ENCODE results near the gene KBTBD12. TPM values are rescaled to one million over a fixed set of nuclear protein-coding genes. Genes with fewer than 3 reads are reported as not detected.
"Not testable (repeated sequence)": the region's sequence is repeated elsewhere in the genome, so short reads cannot be mapped to it uniquely, and the experiment has no call there.

KBTBD12 gene
- polyA plus RNA-seq, 1 donor = 25.6 TPM

GRCh38 chr3:127903611-127904375 lies 11.2 kb upstream of the KBTBD12 start:
- DNase-seq (ENCODE audit: low read depth) = no peak

- DNase-seq (ENCODE audit: low read depth) = peak; percentile 51
Observed at GRCh38 chr3:127905556-127905955, 9.5 kb upstream of the KBTBD12 start.

GRCh38 chr3:127906653-127907052 lies 8.4 kb upstream of the KBTBD12 start:
- not testable (repeated sequence) for DNase-seq (ENCODE audit: low read depth)

- no peak for DNase-seq (ENCODE audit: low read depth)
Observed at GRCh38 chr3:127908202-127908601, 6.8 kb upstream of the KBTBD12 start.

GRCh38 chr3:127908951-127909350 lies 6.1 kb upstream of the KBTBD12 start:
- DNase-seq (ENCODE audit: low read depth) = no peak

GRCh38 chr3:127909646-127910045 lies 5.4 kb upstream of the KBTBD12 start:
- DNase-seq (ENCODE audit: low read depth) = no peak

- peak; percentile 83 for DNase-seq (ENCODE audit: low read depth)
Observed at GRCh38 chr3:127911421-127911931, 3.6 kb upstream of the KBTBD12 start.

- not testable (repeated sequence) for DNase-seq (ENCODE audit: low read depth)
Observed at GRCh38 chr3:127913841-127914240, 1.2 kb upstream of the KBTBD12 start.

GRCh38 chr3:127914584-127914983 lies 448 bp upstream of the KBTBD12 start:
- no peak for DNase-seq (ENCODE audit: low read depth)

- DNase-seq (ENCODE audit: low read depth) = no peak
Observed at GRCh38 chr3:127915937-127916493, 983 bp downstream of the KBTBD12 start.

- no peak for DNase-seq (ENCODE audit: low read depth)
Observed at GRCh38 chr3:127920738-127921137, 5.7 kb downstream of the KBTBD12 start.

GRCh38 chr3:127923611-127924010 lies 8.6 kb downstream of the KBTBD12 start:
- DNase-seq (ENCODE audit: low read depth) = no peak

- DNase-seq (ENCODE audit: low read depth) = no peak
Observed at GRCh38 chr3:127925384-127925783, 10.4 kb downstream of the KBTBD12 start.

- DNase-seq (ENCODE audit: low read depth) = no peak
Observed at GRCh38 chr3:127927829-127928604, 13.0 kb downstream of the KBTBD12 start.

- DNase-seq (ENCODE audit: low read depth) = no peak
Observed at GRCh38 chr3:127929818-127930413, 14.9 kb downstream of the KBTBD12 start.

GRCh38 chr3:127933396-127933795 lies 18.4 kb downstream of the KBTBD12 start:
- no peak for DNase-seq (ENCODE audit: low read depth)

GRCh38 chr3:127938800-127939199 lies 23.8 kb downstream of the KBTBD12 start:
- DNase-seq (ENCODE audit: low read depth) = no peak

- DNase-seq (ENCODE audit: low read depth) = no peak
Observed at GRCh38 chr3:127940116-127940515, 25.1 kb downstream of the KBTBD12 start.

- DNase-seq (ENCODE audit: low read depth) = no peak
Observed at GRCh38 chr3:127942613-127943012, 27.6 kb downstream of the KBTBD12 start.

GRCh38 chr3:127948211-127948610 lies 33.2 kb downstream of the KBTBD12 start:
- no peak for DNase-seq (ENCODE audit: low read depth)

GRCh38 chr3:127949446-127950055 lies 34.5 kb downstream of the KBTBD12 start:
- DNase-seq (ENCODE audit: low read depth) = no peak

- DNase-seq (ENCODE audit: low read depth) = no peak
Observed at GRCh38 chr3:127951276-127951675, 36.2 kb downstream of the KBTBD12 start.
